Measurements from ENCODE around the gene TAS2R39.
"Not testable (repeated sequence)": the region's sequence is repeated elsewhere in the genome, so short reads cannot be mapped to it uniquely, and the experiment has no call there.

- not testable (repeated sequence) for TF ChIP-seq POLR2A, CTCF (IDR thresholded peaks at IDR 0.05)
Observed at GRCh38 chr7:143213478-143213877, 30.3 kb downstream of the TAS2R39 start.
